Measurements from ENCODE around the gene KIF1A. TPM values are rescaled to one million over a fixed set of nuclear protein-coding genes. Genes with fewer than 3 reads are reported as not detected.

Gene KIF1A
- total and polyA plus RNA-seq, 2 of the 8 experiments (the other 6 are each of a cell fraction or from before 2014, with no cell fraction given) = 61.3 to 281 TPM

DNA sequence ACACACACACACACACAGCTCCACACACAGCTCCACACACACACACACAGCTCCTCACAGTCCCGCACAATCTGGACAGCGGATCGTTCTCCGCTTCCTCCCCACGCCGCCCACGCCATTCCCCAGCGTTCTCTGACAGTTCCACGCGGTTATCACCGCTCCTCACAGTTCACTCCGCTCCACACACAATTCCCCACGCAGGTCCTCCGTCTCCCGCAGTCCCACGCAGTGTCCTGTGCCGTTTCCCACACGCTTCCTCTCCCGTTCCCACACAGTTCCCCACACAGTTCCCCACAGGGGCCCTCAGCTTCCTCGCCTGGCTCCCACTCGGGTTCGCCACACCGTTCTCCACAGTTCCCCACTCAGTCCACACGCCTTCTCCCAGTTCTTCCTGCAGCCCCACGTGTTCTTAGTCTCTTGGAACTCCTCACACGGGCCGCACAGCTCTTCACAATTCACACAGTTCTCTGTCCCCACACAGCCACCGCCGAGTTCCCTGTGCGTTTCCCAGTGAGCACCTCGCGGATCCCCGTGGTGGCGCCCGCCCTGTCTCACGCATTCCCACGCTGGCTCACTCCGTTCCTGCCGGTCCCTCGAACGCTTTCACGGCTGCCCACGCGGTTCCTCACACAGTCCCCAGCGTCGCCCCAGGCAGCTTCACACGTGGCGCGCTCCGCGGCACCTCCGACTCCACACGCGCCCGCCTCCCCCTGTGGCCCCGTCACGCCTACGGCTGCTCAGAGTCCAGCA, 38.4 kb downstream of the KIF1A start:
- no peak overlapping the region for H4K5ac ChIP-seq (ENCODE audit: insufficient read length, low read depth, low read length)
- H3K14ac ChIP-seq (ENCODE audit: insufficient read length) = no peak overlapping the region
- H3K23ac ChIP-seq (ENCODE audit: insufficient read length) = no peak overlapping the region
- H3K56ac ChIP-seq (replicated peaks; ENCODE audit: insufficient read length, low read depth, low read length) = no peak overlapping the region
- no peak overlapping the region for H3K27ac ChIP-seq (ENCODE audit: low read depth, low read length)
- H2AFZ ChIP-seq (ENCODE audit: low read length) = no peak overlapping the region
- H4K20me1 ChIP-seq (replicated peaks in 1 of 2; ENCODE audit: control insufficient read depth in 1 of 2, insufficient read depth in 2 of 2, low read length in 2 of 2) = peaks cover 16 to 30% of the 10 kb centered on the region in 2 experiments
- H2AK5ac ChIP-seq (ENCODE audit: low read depth, low read length) = no peak overlapping the region
- no peak for DNase-seq (ENCODE audit: low read depth in 1 of 2, low spot score in 2 of 2)
- POLR2A ChIA-PET (ENCODE audit: partially characterized antibody) = interaction anchor here (1.3 to 20.0 kb wide), 9 partner anchors 10 to 66 kb away, joined by 3 to 291 read pairs (median 7); partner anchors contain the start of gene KIF1A
- no peak overlapping the region for H2BK15ac ChIP-seq (ENCODE audit: low read length)
- H3K79me2 ChIP-seq (ENCODE audit: control insufficient read depth in 1 of 2, insufficient read depth in 2 of 2, low read length in 2 of 2) = peaks cover 0 to 7% of the 10 kb centered on the region in 2 experiments; a peak in 1 of 4 replicates
- H2BK20ac ChIP-seq (ENCODE audit: low read length) = no peak overlapping the region
- no peak overlapping the region for H3K4ac ChIP-seq (replicated peaks; ENCODE audit: insufficient read length, low read depth, low read length)
- no peaks in the 10 kb centered on the region for H3K27me3 ChIP-seq (replicated peaks in 1 of 4; ENCODE audit: control insufficient read depth in 3 of 4, extremely low read depth in 1 of 4, insufficient read depth in 3 of 4, low read length in 3 of 4)
- WGBS, 2 experiments (ENCODE audit: extremely low coverage in 1 of 2, insufficient coverage in 1 of 2, insufficient read length in 1 of 2, insufficient replicate concordance in 2 of 2, low coverage in 1 of 2, low lambda C conversion rate in 2 of 2, missing lambda C conversion rate in 1 of 2) = 95% methylated on average over 55 of the region's 58 CpGs; no CpG with 5 or more reads in 1 of the 2 experiments
- no peak overlapping the region for H2BK5ac ChIP-seq (ENCODE audit: low read depth, low read length)
- H3K4me1 ChIP-seq (replicated peaks in 1 of 4; ENCODE audit: control insufficient read depth in 3 of 4, insufficient read depth in 4 of 4, low read length in 3 of 4) = peaks cover 0 to 2% (median 0%) of the 10 kb centered on the region in 4 experiments; a peak in 3 of 7 replicates
- peaks cover 5% of the 10 kb centered on the region; the same call in 1 of the 2 replicates for H3K23me2 ChIP-seq (ENCODE audit: low read depth, low read length)
- no peak overlapping the region for H4K91ac ChIP-seq (replicated peaks; ENCODE audit: insufficient read length, low read length)
- no peak overlapping the region for H3K9ac ChIP-seq (replicated peaks in 1 of 4; ENCODE audit: extremely low read depth in 1 of 4, low read depth in 3 of 4, low read length in 3 of 4)
- H3K4me3 ChIP-seq (ENCODE audit: extremely low read depth in 1 of 4, insufficient read depth in 2 of 4, low read depth in 3 of 4, low read length in 4 of 4) = no peak overlapping the region
- no peak overlapping the region for H3K18ac ChIP-seq (ENCODE audit: extremely low read depth, low read length)
- TF ChIP-seq SIN3A (conservative IDR thresholded peaks at IDR 0.05 in 1 of 2, IDR thresholded peaks at IDR 0.05 in 1 of 2; ENCODE audit: low read depth in 1 of 2, low read length in 2 of 2) (no peak), POLR2AphosphoS5 (IDR thresholded peaks at IDR 0.05; ENCODE audit: low read depth, low read length) (0 out of 2 replicates have a peak, but pooled peaks have one; percentile 37), MAFK (IDR thresholded peaks at IDR 0.05; ENCODE audit: low read depth, low read length) (no peak), KDM5A (IDR thresholded peaks at IDR 0.05; ENCODE audit: low read length) (no peak)
- peaks cover 9% of the 10 kb centered on the region for H3K79me1 ChIP-seq (ENCODE audit: low read depth, low read length)
- peak overlapping the region; percentile 68; the same call in 1 of the 2 replicates for H4K8ac ChIP-seq (ENCODE audit: extremely low read depth, insufficient read depth, low read length)
- peaks cover 10 to 61% (median 45%) of the 10 kb centered on the region in 4 experiments for H3K36me3 ChIP-seq (ENCODE audit: control insufficient read depth in 2 of 4, insufficient read depth in 4 of 4, low read length in 3 of 4)
- CTCF ChIA-PET (ENCODE audit: partially characterized antibody) = interaction anchor here (1.3 to 1.8 kb wide), 3 partner anchors 11 to 46 kb away, joined by 3 to 8 read pairs (median 3); no protein-coding TSS in a partner anchor
- no peak overlapping the region for H2BK12ac ChIP-seq (ENCODE audit: low read depth, low read length)
- H3K9me3 ChIP-seq (ENCODE audit: insufficient read depth in 2 of 2, low read depth in 1 of 2, low read length in 1 of 2) = no peaks in the 10 kb centered on the region
- no peak overlapping the region for H3K4me2 ChIP-seq (ENCODE audit: insufficient read depth in 1 of 2, low read depth in 2 of 2, low read length in 2 of 2)
- FAIRE-seq = no peak
- H2BK120ac ChIP-seq (replicated peaks; ENCODE audit: low read depth, low read length) = no peak overlapping the region
